ENCODE data around the gene PROM1. TPM values are rescaled to one million over a fixed set of nuclear protein-coding genes. Genes with fewer than 3 reads are reported as not detected.

Gene PROM1
- total RNA-seq, 2 donors from 2014 or later, result 23.7 to 24.6 TPM

DNA sequence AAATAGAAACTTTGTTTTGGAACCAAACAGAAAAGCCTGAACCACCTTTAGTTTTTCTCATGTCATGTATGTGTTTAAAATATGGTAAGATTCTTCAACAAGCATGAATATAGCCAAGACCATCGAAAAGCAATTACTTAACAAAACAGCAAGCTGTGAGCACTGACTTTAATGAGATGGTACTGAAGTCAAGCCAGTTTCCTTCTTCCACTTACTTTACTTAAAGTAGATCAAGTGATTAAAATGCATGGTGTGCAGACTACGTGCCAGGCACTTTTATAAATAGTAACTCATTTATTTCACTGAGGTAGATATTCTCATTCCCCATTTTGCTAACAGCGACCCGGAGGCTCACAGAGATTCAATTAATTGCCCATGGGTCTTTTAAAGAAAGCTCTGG is 74.7 kb downstream of the PROM1 start:
- WGBS, 2 donors, result 68 to 78% methylated on average over 4 of the region's 4 CpGs
- Histone ChIP-seq H3K27ac (no peak overlapping the region), H3K9me3 (no peaks in the 10 kb centered on the region), H3K27me3 (no peaks in the 10 kb centered on the region), H3K4me3 (no peak overlapping the region), H3K4me1 (no peaks in the 10 kb centered on the region), H3K36me3 (replicated peaks in 1 of 2; ENCODE audit: insufficient read depth in 1 of 2, low read depth in 2 of 2) (no peaks in the 10 kb centered on the region)
- intact Hi-C loops (cut with DNase I), result no loop called here
- DNase-seq (no peak), ATAC-seq (no peak)
- TF ChIP-seq POLR2A (IDR thresholded peaks at IDR 0.05), result no peak
- TF ChIP-seq, protein P1, sequence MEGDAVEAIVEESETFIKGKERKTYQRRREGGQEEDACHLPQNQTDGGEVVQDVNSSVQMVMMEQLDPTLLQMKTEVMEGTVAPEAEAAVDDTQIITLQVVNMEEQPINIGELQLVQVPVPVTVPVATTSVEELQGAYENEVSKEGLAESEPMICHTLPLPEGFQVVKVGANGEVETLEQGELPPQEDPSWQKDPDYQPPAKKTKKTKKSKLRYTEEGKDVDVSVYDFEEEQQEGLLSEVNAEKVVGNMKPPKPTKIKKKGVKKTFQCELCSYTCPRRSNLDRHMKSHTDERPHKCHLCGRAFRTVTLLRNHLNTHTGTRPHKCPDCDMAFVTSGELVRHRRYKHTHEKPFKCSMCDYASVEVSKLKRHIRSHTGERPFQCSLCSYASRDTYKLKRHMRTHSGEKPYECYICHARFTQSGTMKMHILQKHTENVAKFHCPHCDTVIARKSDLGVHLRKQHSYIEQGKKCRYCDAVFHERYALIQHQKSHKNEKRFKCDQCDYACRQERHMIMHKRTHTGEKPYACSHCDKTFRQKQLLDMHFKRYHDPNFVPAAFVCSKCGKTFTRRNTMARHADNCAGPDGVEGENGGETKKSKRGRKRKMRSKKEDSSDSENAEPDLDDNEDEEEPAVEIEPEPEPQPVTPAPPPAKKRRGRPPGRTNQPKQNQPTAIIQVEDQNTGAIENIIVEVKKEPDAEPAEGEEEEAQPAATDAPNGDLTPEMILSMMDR (IDR thresholded peaks at IDR 0.05), result no peak

DNA sequence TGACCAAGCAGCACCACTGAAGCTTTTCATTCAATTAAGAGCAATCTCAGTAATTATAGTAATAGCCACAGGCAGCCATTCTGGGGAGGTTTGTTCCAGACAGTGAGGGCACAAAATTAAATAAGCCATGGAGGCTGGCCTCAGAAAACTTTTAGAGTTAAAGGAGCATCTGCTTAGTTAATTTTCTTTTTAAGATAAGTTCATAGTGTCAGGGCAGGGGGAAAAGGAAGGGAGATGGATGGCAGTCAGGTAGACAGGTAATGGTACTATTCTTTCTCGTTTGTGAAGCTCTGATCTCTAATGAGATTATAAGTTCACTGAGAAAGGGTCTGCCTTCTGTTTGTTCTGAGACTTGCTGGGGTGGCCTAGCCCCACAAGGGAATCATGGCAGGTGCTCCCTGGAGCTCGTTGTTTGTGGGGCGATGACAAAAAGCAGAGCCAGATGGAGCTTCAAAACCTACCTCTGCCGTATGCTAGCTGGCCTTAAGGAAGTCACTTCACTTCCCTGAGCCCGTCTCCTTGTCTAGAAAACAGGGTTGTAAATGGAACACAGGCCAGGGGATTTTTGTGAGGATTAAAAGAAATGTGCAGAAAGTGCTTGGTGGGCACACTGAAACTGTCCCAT is 76.2 kb downstream of the PROM1 start:
- Histone ChIP-seq H3K36me3 (replicated peaks in 1 of 2; ENCODE audit: insufficient read depth in 1 of 2, low read depth in 2 of 2) (no peaks in the 10 kb centered on the region), H3K4me3 (no peak overlapping the region), H3K27ac (no peak overlapping the region), H3K27me3 (no peaks in the 10 kb centered on the region), H3K9me3 (no peaks in the 10 kb centered on the region), H3K4me1 (no peaks in the 10 kb centered on the region)
- intact Hi-C loops (cut with DNase I), result no loop called here
- 52 to 60% methylated on average over 5 of the region's 5 CpGs for WGBS, 2 donors
- TF ChIP-seq, protein P1 (IDR thresholded peaks at IDR 0.05), result no peak
- no peak for TF ChIP-seq POLR2A (IDR thresholded peaks at IDR 0.05)
- DNase-seq (no peak), ATAC-seq (no peak)

DNA sequence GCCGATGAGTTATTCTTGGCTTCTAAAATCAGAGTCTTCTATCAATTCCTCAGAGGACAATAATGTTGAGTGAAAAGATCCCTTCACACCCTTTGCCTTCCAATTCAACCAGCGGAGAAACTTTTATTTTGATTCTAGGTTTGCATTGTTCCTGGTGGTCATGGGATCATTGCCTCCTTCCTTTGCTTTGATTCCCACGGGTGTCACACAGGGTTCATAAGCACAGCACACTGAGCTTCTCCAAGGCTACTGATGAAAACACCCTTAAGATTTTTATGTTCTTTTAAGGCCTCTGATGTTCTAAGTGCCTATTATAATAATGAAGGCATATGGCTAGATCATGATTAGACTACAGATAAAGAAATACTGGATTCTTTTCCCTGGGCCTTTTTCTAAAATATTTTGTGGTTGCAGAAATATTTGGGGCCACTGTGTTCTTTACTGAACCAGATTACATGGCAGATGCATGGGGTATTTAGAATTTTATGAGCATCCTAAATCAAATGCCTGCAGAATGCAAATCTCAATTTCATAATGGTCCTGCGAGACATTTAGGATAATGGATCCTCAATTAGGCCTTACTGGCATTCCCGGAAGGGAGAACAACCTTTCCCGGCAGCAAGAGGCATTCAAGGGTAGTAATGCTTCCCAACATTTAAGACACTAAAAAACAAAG is 76.9 kb downstream of the PROM1 start:
- no peaks in the 10 kb centered on the region for H3K27me3 ChIP-seq
- WGBS, 2 donors, result 84% methylated on average over 6 of the region's 6 CpGs
- TF ChIP-seq, protein P1 (IDR thresholded peaks at IDR 0.05), result no peak
- no peak for TF ChIP-seq POLR2A (IDR thresholded peaks at IDR 0.05)
- intact Hi-C loops (cut with DNase I), result no loop called here
- no peak overlapping the region for H3K27ac ChIP-seq
- no peak overlapping the region for H3K4me3 ChIP-seq
- no peaks in the 10 kb centered on the region for H3K9me3 ChIP-seq
- H3K36me3 ChIP-seq (replicated peaks in 1 of 2; ENCODE audit: insufficient read depth in 1 of 2, low read depth in 2 of 2), result no peaks in the 10 kb centered on the region
- ATAC-seq (no peak), DNase-seq (no peak)
- H3K4me1 ChIP-seq, result no peaks in the 10 kb centered on the region

- no peak overlapping the region for H3K4me3 ChIP-seq
- no peak for TF ChIP-seq POLR2A (IDR thresholded peaks at IDR 0.05)
- TF ChIP-seq, protein P1 (IDR thresholded peaks at IDR 0.05), result no peak
- ATAC-seq (no peak), DNase-seq (no peak)
- H3K27me3 ChIP-seq, result no peaks in the 10 kb centered on the region
- H3K4me1 ChIP-seq, result no peaks in the 10 kb centered on the region
- WGBS, 2 donors, result 58 to 75% methylated on average over 5 of the region's 5 CpGs
- intact Hi-C loops (cut with DNase I), result no loop called here
- H3K9me3 ChIP-seq, result no peaks in the 10 kb centered on the region
- no peak overlapping the region for H3K27ac ChIP-seq
- H3K36me3 ChIP-seq (replicated peaks in 1 of 2; ENCODE audit: insufficient read depth in 1 of 2, low read depth in 2 of 2), result no peaks in the 10 kb centered on the region
These were observed 78.1 kb downstream of the PROM1 start for GRCh38 chr4:16005676-16006075.

DNA sequence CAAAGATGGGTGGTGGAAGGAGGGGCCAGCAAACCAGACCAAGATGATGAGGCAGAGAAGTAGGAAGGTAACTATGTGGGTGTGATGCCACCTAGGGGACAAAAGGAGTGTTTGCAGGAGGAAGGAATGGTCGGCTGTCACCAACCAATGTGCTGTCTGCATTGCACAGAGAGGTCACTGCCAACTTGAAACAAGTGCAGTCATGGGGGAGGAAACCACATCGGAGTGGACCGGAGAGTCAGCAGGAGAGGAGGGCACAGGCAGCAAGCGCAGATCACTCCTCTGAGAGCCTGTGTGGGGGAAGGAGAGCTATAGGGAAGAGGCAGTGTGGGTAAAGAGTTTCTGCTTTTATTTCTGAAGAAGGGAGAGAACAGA is 82.4 kb downstream of the PROM1 start:
- no peak overlapping the region for H3K4me3 ChIP-seq
- 1 to 4% methylated on average over 4 of the region's 4 CpGs for WGBS, 2 donors
- no peak overlapping the region for H3K27ac ChIP-seq
- DNase-seq, result peak; percentile 41 to 67 (median 48)
- no peaks in the 10 kb centered on the region for H3K4me1 ChIP-seq
- H3K27me3 ChIP-seq, result no peaks in the 10 kb centered on the region
- intact Hi-C loops (cut with DNase I), result no loop called here
- ATAC-seq, result peak; percentile 86
- H3K36me3 ChIP-seq (replicated peaks in 1 of 2; ENCODE audit: insufficient read depth in 1 of 2, low read depth in 2 of 2), result no peaks in the 10 kb centered on the region
- no peaks in the 10 kb centered on the region for H3K9me3 ChIP-seq
- TF ChIP-seq, protein P1 (IDR thresholded peaks at IDR 0.05), result peak; percentile 45 to 85 (median 69)
- no peak for TF ChIP-seq POLR2A (IDR thresholded peaks at IDR 0.05)

Data from body of pancreas (tissue), 4 donors.